HEK293 (cell line): ENCODE data around the gene SCN8A.

Source experiments
- CTCF ChIA-PET: fragments of 350-600 bp; formaldehyde crosslinking; extraction: SDS; loops from one replicate; lab custom pipeline; 2021; ENCODE audit warnings: antibody characterized with exemption; lab: Yijun Ruan, JAX
- POLR2A ChIA-PET: fragments of 300-600 bp; formaldehyde crosslinking; extraction: SDS; loops from one replicate; lab custom pipeline; 2020; ENCODE audit warnings: antibody characterized with exemption, inconsistent platforms; lab: Yijun Ruan, JAX
- H3K27ac ChIP-seq: fragments of 200-500 bp; sonication (Bioruptor generic); 2 replicates; pipeline ENCODE4 v1.5.1; 2014; ENCODE audit warnings: low read depth, low read length, control low read depth, inconsistent platforms; ENCODE audit errors: extremely low read depth
- H3K36me3 ChIP-seq, 2 experiments: fragments of 200-500 bp in 1 of 2; sonication (Bioruptor generic) in 1 of 2; 1 replicate in 1 of 2; 2 replicates in 1 of 2; pipeline ENCODE4 v1.5.1; 2014 to 2017; ENCODE audit warnings: inconsistent platforms in 2 of 2, low read length in 2 of 2; ENCODE audit not compliant: control insufficient read depth in 2 of 2, insufficient read depth in 1 of 2
- H3K4me1 ChIP-seq: fragments of 200-500 bp; sonication (Bioruptor generic); 2 replicates; pipeline ENCODE4 v1.5.1; 2014; ENCODE audit warnings: mild to moderate bottlenecking, low read length, inconsistent platforms; ENCODE audit not compliant: control insufficient read depth, insufficient read depth
- H3K4me3 ChIP-seq: 2 replicates; pipeline ENCODE4 v1.5.1; 2011; ENCODE audit warnings: low read depth, mild to moderate bottlenecking, control low read depth, low read length, moderate library complexity
- H3K9me3 ChIP-seq: fragments of 200-500 bp; sonication (Bioruptor generic); 2 replicates; pipeline ENCODE4 v1.5.1; 2014; ENCODE audit warnings: low read depth, low read length, inconsistent platforms; ENCODE audit not compliant: control insufficient read depth, insufficient read depth
- AEBP2 ChIP-seq: fragments of 450-650 bp; formaldehyde crosslinking; IDR thresholded peaks from 2 replicates; pipeline ENCODE4 v1.5.1; 2016; ENCODE audit warnings: missing biosample characterization, missing genetic modification characterization, borderline replicate concordance
- GLIS2 ChIP-seq: fragments of 450-650 bp; formaldehyde crosslinking; IDR thresholded peaks from 2 replicates; pipeline ENCODE4 v1.5.1; 2016; ENCODE audit warnings: missing biosample characterization, missing genetic modification characterization
- HOXA7 ChIP-seq: sonication (generic); formaldehyde crosslinking; IDR thresholded peaks from 2 replicates; pipeline ENCODE4 v1.8.1; 2022; ENCODE audit warnings: missing genetic modification reagents, borderline replicate concordance
- INSM2 ChIP-seq: fragments of 450-650 bp; formaldehyde crosslinking; IDR thresholded peaks from 2 replicates; pipeline ENCODE4 v1.5.1; 2016; ENCODE audit warnings: missing biosample characterization, missing genetic modification characterization
- RBAK ChIP-seq: fragments of 450-650 bp; formaldehyde crosslinking; IDR thresholded peaks from 2 replicates; pipeline ENCODE4 v1.5.1; 2016; ENCODE audit warnings: missing biosample characterization, missing genetic modification characterization
- ZBTB20 ChIP-seq: fragments of 450-650 bp; formaldehyde crosslinking; IDR thresholded peaks from 2 replicates; pipeline ENCODE4 v1.5.1; 2016; ENCODE audit warnings: missing biosample characterization, missing genetic modification characterization
- ZNF10 ChIP-seq: fragments of 450-650 bp; formaldehyde crosslinking; IDR thresholded peaks from 2 replicates; pipeline ENCODE4 v1.5.1; 2017; ENCODE audit warnings: missing biosample characterization, missing genetic modification characterization
- ZNF133 ChIP-seq: fragments of 450-650 bp; formaldehyde crosslinking; IDR thresholded peaks from 2 replicates; pipeline ENCODE4 v1.5.1; 2016; ENCODE audit warnings: missing biosample characterization, missing genetic modification characterization
- ZNF24 ChIP-seq: fragments of 450-650 bp; formaldehyde crosslinking; IDR thresholded peaks from 2 replicates; pipeline ENCODE4 v1.5.1; 2016; ENCODE audit warnings: missing biosample characterization, missing genetic modification characterization
- ZNF48 ChIP-seq: fragments of 450-650 bp; formaldehyde crosslinking; IDR thresholded peaks from 2 replicates; pipeline ENCODE4 v1.5.1; 2016; ENCODE audit warnings: missing biosample characterization, missing genetic modification characterization
- ZNF600 ChIP-seq: fragments of 450-650 bp; formaldehyde crosslinking; IDR thresholded peaks from 2 replicates; pipeline ENCODE4 v1.5.1; 2016; ENCODE audit warnings: missing biosample characterization, missing genetic modification characterization
- ZNF785 ChIP-seq: fragments of 450-650 bp; formaldehyde crosslinking; IDR thresholded peaks from 2 replicates; pipeline ENCODE4 v1.5.1; 2016; ENCODE audit warnings: missing biosample characterization, missing genetic modification characterization
- ZNF791 ChIP-seq: fragments of 450-650 bp; formaldehyde crosslinking; IDR thresholded peaks from 2 replicates; pipeline ENCODE4 v1.5.1; 2016; ENCODE audit warnings: missing biosample characterization, missing genetic modification characterization
- TF ChIP-seq, protein P1 (sequence below): fragments of 450-650 bp; formaldehyde crosslinking; IDR thresholded peaks from 2 replicates; pipeline ENCODE4 v1.5.1; 2016; ENCODE audit warnings: missing biosample characterization, missing genetic modification characterization
- TF ChIP-seq, protein P2 (sequence below): fragments of 450-650 bp; formaldehyde crosslinking; conservative IDR thresholded peaks from 2 replicates; pipeline ENCODE4 v1.5.1; 2016; ENCODE audit warnings: low read depth, missing biosample characterization, missing genetic modification characterization

SCN8A gene

GRCh38 chr12:51748235-51748634 is 157.2 kb downstream of the SCN8A start:
- Histone ChIP-seq H3K4me1 (no peaks in the 10 kb centered on the region), H3K4me3 (no peak overlapping the region), H3K36me3 (peaks cover 0 to 3% of the 10 kb centered on the region in 2 experiments; a peak in 1 of 3 replicates), H3K27ac (no peak overlapping the region), H3K9me3 (no peaks in the 10 kb centered on the region)
- ChIA-PET POLR2A (no interaction called here), CTCF (interaction anchor here (1.1 kb wide), 1 partner anchor 277 kb away, joined by 6 read pairs; no protein-coding TSS in a partner anchor)
- TF ChIP-seq ZNF48 (tag by site-specific recombination) (no peak), ZNF24 (tag by site-specific recombination) (no peak), GLIS2 (no peak), ZNF133 (tag by site-specific recombination) (no peak), INSM2 (tag by site-specific recombination) (no peak), ZNF791 (tag by site-specific recombination) (no peak), ZNF785 (no peak), ZNF10 (tag by site-specific recombination) (no peak), ZNF600 (tag by site-specific recombination) (no peak), ZBTB20 (tag by site-specific recombination) (no peak), HOXA7 (CRISPR knock-in tag) (no peak), AEBP2 (tag by site-specific recombination) (no peak), RBAK (tag by site-specific recombination) (no peak)
- TF ChIP-seq, protein P1, sequence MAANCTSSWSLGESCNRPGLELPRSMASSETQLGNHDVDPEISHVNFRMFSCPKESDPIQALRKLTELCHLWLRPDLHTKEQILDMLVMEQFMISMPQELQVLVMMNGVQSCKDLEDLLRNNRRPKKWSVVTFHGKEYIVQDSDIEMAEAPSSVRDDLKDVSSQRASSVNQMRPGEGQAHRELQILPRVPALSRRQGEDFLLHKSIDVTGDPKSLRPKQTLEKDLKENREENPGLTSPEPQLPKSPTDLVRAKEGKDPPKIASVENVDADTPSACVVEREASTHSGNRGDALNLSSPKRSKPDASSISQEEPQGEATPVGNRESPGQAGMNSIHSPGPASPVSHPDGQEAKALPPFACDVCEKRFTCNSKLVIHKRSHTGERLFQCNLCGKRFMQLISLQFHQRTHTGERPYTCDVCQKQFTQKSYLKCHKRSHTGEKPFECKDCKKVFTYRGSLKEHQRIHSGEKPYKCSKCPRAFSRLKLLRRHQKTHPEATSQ (tag by site-specific recombination): no peak
- TF ChIP-seq, protein P2, sequence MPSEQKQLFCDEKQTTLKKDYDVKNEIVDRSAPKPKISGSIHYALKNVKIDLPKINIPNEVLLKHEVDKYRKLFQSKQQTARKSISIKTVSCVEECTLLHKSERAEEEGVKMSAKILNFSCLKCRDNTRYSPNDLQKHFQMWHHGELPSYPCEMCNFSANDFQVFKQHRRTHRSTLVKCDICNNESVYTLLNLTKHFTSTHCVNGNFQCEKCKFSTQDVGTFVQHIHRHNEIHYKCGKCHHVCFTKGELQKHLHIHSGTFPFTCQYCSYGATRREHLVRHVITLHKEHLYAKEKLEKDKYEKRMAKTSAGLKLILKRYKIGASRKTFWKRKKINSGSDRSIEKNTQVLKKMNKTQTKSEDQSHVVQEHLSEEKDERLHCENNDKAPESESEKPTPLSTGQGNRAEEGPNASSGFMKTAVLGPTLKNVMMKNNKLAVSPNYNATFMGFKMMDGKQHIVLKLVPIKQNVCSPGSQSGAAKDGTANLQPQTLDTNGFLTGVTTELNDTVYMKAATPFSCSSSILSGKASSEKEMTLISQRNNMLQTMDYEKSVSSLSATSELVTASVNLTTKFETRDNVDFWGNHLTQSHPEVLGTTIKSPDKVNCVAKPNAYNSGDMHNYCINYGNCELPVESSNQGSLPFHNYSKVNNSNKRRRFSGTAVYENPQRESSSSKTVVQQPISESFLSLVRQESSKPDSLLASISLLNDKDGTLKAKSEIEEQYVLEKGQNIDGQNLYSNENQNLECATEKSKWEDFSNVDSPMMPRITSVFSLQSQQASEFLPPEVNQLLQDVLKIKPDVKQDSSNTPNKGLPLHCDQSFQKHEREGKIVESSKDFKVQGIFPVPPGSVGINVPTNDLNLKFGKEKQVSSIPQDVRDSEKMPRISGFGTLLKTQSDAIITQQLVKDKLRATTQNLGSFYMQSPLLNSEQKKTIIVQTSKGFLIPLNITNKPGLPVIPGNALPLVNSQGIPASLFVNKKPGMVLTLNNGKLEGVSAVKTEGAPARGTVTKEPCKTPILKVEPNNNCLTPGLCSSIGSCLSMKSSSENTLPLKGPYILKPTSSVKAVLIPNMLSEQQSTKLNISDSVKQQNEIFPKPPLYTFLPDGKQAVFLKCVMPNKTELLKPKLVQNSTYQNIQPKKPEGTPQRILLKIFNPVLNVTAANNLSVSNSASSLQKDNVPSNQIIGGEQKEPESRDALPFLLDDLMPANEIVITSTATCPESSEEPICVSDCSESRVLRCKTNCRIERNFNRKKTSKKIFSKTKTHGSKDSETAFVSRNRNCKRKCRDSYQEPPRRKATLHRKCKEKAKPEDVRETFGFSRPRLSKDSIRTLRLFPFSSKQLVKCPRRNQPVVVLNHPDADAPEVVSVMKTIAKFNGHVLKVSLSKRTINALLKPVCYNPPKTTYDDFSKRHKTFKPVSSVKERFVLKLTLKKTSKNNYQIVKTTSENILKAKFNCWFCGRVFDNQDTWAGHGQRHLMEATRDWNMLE (tag by site-specific recombination): no peak
